Kidney epithelial cell (primary cell): ENCODE results near the gene IFIT5. TPM values are rescaled to one million over a fixed set of nuclear protein-coding genes. Genes with fewer than 3 reads are reported as not detected.
A peak's percentile ranks its signal among the peaks of the same experiment; 100 is the strongest.
"Not testable (repeated sequence)": the region's sequence is repeated elsewhere in the genome, so short reads cannot be mapped to it uniquely, and the experiment has no call there.

Source experiments
- DNase-seq: peaks from one replicate; pipeline ENCODE4 v3.0.0-alpha.2; 2010; ENCODE audit warnings: low read depth
- H3K27me3 ChIP-seq: 2 replicates; pipeline ENCODE4 v1.6.0; 2011; ENCODE audit warnings: low read length; ENCODE audit not compliant: control insufficient read depth, insufficient read depth
- H3K36me3 ChIP-seq: 2 replicates; pipeline ENCODE4 v1.5.1; 2011; ENCODE audit warnings: low read length; ENCODE audit not compliant: control insufficient read depth, insufficient read depth
- H3K4me3 ChIP-seq: 2 replicates; pipeline ENCODE4 v1.5.1; 2011; ENCODE audit warnings: low read depth, mild to moderate bottlenecking, control low read depth, low read length
- CTCF ChIP-seq: IDR thresholded peaks from 2 replicates; pipeline ENCODE4 v1.5.1; 2011; ENCODE audit warnings: mild to moderate bottlenecking, moderate library complexity, low read length, control low read depth, inconsistent platforms; ENCODE audit not compliant: insufficient read depth, poor library complexity, severe bottlenecking
- total RNA-seq: library from RNA; depleted of rRNA; stranded (reverse); fragments of >200 nt; gene quantifications from 2 replicates; pipeline ENCODE4 v1.2.3, GENCODE V29; 2015

Gene IFIT5
- total RNA-seq, 1 donor from 2014 or later: 28.8 TPM

- Histone ChIP-seq H3K36me3 (no peaks in the 10 kb centered on the region), H3K27me3 (no peaks in the 10 kb centered on the region), H3K4me3 (no peak overlapping the region)
- no peak for TF ChIP-seq CTCF
- DNase-seq: no peak
Measured at GRCh38 chr10:89382757-89383156, 31.6 kb upstream of the IFIT5 start.

GRCh38 chr10:89384474-89385340 lies 29.7 kb upstream of the IFIT5 start:
- no peak for DNase-seq
- no peak for TF ChIP-seq CTCF

GRCh38 chr10:89388806-89389205 lies 25.6 kb upstream of the IFIT5 start:
- Histone ChIP-seq H3K27me3 (no peaks in the 10 kb centered on the region), H3K36me3 (no peaks in the 10 kb centered on the region), H3K4me3 (no peak overlapping the region)
- TF ChIP-seq CTCF: no peak
- no peak for DNase-seq

More at GRCh38 chr10:89384474-89385340, 29.7 kb upstream of the IFIT5 start:
- H3K4me3 ChIP-seq: no peak overlapping the region
- no peaks in the 10 kb centered on the region for H3K27me3 ChIP-seq
- no peaks in the 10 kb centered on the region for H3K36me3 ChIP-seq

- Histone ChIP-seq H3K4me3 (no peak overlapping the region), H3K36me3 (no peaks in the 10 kb centered on the region), H3K27me3 (no peaks in the 10 kb centered on the region)
- DNase-seq: no peak
- peak; percentile 46 for TF ChIP-seq CTCF
Measured at GRCh38 chr10:89389254-89389653, 25.1 kb upstream of the IFIT5 start.

- Histone ChIP-seq H3K27me3 (no peaks in the 10 kb centered on the region), H3K4me3 (no peak overlapping the region), H3K36me3 (no peaks in the 10 kb centered on the region)
- TF ChIP-seq CTCF: no peak
- no peak for DNase-seq
Measured at GRCh38 chr10:89390476-89391225, 23.7 kb upstream of the IFIT5 start.

GRCh38 chr10:89391226-89391576 lies 23.2 kb upstream of the IFIT5 start:
- not testable (repeated sequence) for H3K4me3 ChIP-seq, DNase-seq, H3K36me3 ChIP-seq, H3K27me3 ChIP-seq
